PC-3 (cell line): ENCODE data around the gene UVSSA. TPM values are rescaled to one million over a fixed set of nuclear protein-coding genes. Genes with fewer than 3 reads are reported as not detected.

Experiments
- ATAC-seq: fragments of 200-7000 bp; cut with Tn5 transposase; 2 replicates; pipeline ENCODE4 v1.9.1; 2020; ENCODE audit warnings: mild to moderate bottlenecking, moderate library complexity
- BruUV-seq: library from RNA; stranded (reverse); fragments of 400-500 nt; replicated peaks from 2 replicates; lab custom pipeline; 2021; lab: Mats Ljungman, UMichigan
- CTCF ChIA-PET: fragments of 300-600 bp; sonication (Branson Sonifier 250); formaldehyde crosslinking; loops from one replicate; lab custom pipeline; 2022; ENCODE audit warnings: antibody characterized with exemption; lab: Charles Lee
- POLR2A ChIA-PET: fragments of 300-600 bp; sonication (Branson Sonifier 250); formaldehyde crosslinking; loops from one replicate; lab custom pipeline; 2022; ENCODE audit warnings: antibody characterized with exemption; ENCODE audit not compliant: unreplicated experiment; lab: Charles Lee
- DNase-seq: peaks from one replicate; pipeline ENCODE4 v3.0.0-alpha.2; 2015
- H2AFZ ChIP-seq: fragments of 300-600 bp; sonication (generic); 2 replicates; pipeline ENCODE4 v1.6.0; 2016; ENCODE audit warnings: antibody characterized with exemption, low read length
- H3F3A ChIP-seq: fragments of 300-600 bp; sonication (generic); one replicate; pipeline ENCODE4 v1.6.0; 2017; ENCODE audit warnings: antibody characterized with exemption, low read length, control low read depth, mild to moderate bottlenecking; ENCODE audit not compliant: unreplicated experiment
- H3K27ac ChIP-seq: fragments of 300-600 bp; sonication (generic); 2 replicates; pipeline ENCODE4 v1.5.1; 2016; ENCODE audit warnings: mild to moderate bottlenecking, low read length
- H3K27me3 ChIP-seq: fragments of 300-600 bp; sonication (generic); 2 replicates; pipeline ENCODE4 v1.6.1; 2016; ENCODE audit warnings: low read length, mixed read lengths
- H3K36me3 ChIP-seq: fragments of 300-600 bp; sonication (generic); 2 replicates; pipeline ENCODE4 v1.6.1; 2016; ENCODE audit warnings: low read depth, mixed run types, low read length, mixed read lengths
- H3K4me1 ChIP-seq: fragments of 300-600 bp; sonication (generic); 2 replicates; pipeline ENCODE4 v1.5.1; 2016; ENCODE audit warnings: low read length; ENCODE audit not compliant: insufficient read depth
- H3K4me2 ChIP-seq: fragments of 300-600 bp; sonication (generic); 2 replicates; pipeline ENCODE4 v1.6.0; 2016; ENCODE audit warnings: low read length
- H3K4me3 ChIP-seq: fragments of 300-600 bp; sonication (generic); 2 replicates; pipeline ENCODE4 v1.5.1; 2016; ENCODE audit warnings: mild to moderate bottlenecking, low read length, mixed read lengths
- H3K79me2 ChIP-seq: fragments of 300-600 bp; sonication (generic); 2 replicates; pipeline ENCODE4 v1.6.1; 2017; ENCODE audit warnings: low read length, mixed read lengths
- H3K9ac ChIP-seq: fragments of 300-600 bp; sonication (generic); 2 replicates; pipeline ENCODE4 v1.6.0; 2016; ENCODE audit warnings: mild to moderate bottlenecking, low read length
- H3K9me2 ChIP-seq: fragments of 300-600 bp; sonication (generic); replicated peaks from 2 replicates; pipeline ENCODE4 v1.6.1; 2016; ENCODE audit warnings: mixed run types, low read length, mixed read lengths
- H3K9me3 ChIP-seq: fragments of 300-600 bp; sonication (generic); 2 replicates; pipeline ENCODE4 v1.6.1; 2016; ENCODE audit warnings: low read length, mixed read lengths
- H4K20me1 ChIP-seq: fragments of 300-600 bp; sonication (generic); 2 replicates; pipeline ENCODE4 v1.6.1; 2016; ENCODE audit warnings: low read length, mixed read lengths
- EZH2 ChIP-seq: fragments of 300-600 bp; sonication (generic); IDR thresholded peaks from one replicate; pipeline ENCODE4 v1.6.1; 2017; ENCODE audit warnings: antibody characterized with exemption, mild to moderate bottlenecking, low read length; ENCODE audit not compliant: unreplicated experiment
- EZH2phosphoT487 ChIP-seq: fragments of 300-600 bp; sonication (generic); IDR thresholded peaks from 2 replicates; pipeline ENCODE4 v1.6.1; 2018; ENCODE audit warnings: mild to moderate bottlenecking, antibody characterized with exemption, low read length, borderline replicate concordance
- intact Hi-C: fragments of 100-400 bp; cut with micrococcal nuclease; formaldehyde crosslinking; loops from 2 replicates; pipeline ENCODE4 v1.9.0; 2023
- total RNA-seq: library from RNA; depleted of rRNA; stranded (reverse); fragments of >200 nt; gene quantifications from 2 replicates; pipeline ENCODE4 v1.2.3, GENCODE V29; 2014
- TF ChIP-seq, protein P1 (sequence below): fragments of 300-600 bp; sonication (generic); conservative IDR thresholded peaks from 2 replicates; pipeline ENCODE4 v1.5.1; 2017; ENCODE audit warnings: antibody characterized with exemption, low read depth, mild to moderate bottlenecking, low read length

The UVSSA gene
- total RNA-seq, 1 experiment from 2014 or later, result 6.2 TPM

DNA sequence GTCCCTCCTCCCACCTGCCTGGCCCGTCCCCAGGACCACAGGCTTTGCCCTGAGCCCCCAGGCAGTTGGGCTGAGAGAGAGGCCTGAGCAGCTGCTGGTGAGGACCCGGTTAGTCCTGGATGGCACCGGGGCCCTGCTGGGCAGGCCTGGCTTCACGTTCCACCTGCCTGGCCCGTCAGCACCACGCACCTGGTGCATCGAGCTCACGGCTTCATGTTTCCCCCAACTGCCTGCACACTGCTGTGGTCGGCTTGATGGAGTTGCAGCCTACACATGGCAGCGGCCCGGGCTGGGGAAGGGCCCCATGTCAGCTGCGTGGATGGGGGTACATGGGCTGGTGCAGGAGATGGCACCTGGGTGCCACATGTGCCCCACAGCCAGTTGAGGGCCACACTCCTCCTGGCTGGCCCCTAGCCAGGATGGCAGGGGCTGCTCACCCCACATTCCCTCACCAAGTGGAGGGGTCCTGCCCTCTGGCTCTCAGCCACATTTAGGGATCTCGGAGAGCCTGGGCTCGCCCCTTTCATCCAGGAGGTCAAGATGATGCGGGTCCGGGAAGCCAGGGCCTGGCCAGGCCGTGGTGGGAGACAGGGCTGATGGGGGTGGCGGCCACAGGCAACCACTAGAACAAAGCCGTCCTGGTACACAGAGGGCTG lies 30.7 kb downstream of the UVSSA start:
- CTCF ChIA-PET, result no interaction called here
- Histone ChIP-seq H3K4me1 (no peaks in the 10 kb centered on the region), H3K79me2 (no peaks in the 10 kb centered on the region), H3K27ac (no peak overlapping the region), H3K9ac (no peak overlapping the region), H3K4me2 (no peak overlapping the region), H2AFZ (no peak overlapping the region), H3K9me2 (no peaks in the 10 kb centered on the region), H3K9me3 (no peaks in the 10 kb centered on the region), H3F3A (no peaks in the 10 kb centered on the region), H3K4me3 (no peak overlapping the region), H3K27me3 (no peaks in the 10 kb centered on the region), H3K36me3 (no peaks in the 10 kb centered on the region), H4K20me1 (no peaks in the 10 kb centered on the region)
- ATAC-seq (no peak), DNase-seq (no peak)
- POLR2A ChIA-PET, result no interaction called here
- TF ChIP-seq, protein P1, sequence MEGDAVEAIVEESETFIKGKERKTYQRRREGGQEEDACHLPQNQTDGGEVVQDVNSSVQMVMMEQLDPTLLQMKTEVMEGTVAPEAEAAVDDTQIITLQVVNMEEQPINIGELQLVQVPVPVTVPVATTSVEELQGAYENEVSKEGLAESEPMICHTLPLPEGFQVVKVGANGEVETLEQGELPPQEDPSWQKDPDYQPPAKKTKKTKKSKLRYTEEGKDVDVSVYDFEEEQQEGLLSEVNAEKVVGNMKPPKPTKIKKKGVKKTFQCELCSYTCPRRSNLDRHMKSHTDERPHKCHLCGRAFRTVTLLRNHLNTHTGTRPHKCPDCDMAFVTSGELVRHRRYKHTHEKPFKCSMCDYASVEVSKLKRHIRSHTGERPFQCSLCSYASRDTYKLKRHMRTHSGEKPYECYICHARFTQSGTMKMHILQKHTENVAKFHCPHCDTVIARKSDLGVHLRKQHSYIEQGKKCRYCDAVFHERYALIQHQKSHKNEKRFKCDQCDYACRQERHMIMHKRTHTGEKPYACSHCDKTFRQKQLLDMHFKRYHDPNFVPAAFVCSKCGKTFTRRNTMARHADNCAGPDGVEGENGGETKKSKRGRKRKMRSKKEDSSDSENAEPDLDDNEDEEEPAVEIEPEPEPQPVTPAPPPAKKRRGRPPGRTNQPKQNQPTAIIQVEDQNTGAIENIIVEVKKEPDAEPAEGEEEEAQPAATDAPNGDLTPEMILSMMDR, result no peak
- TF ChIP-seq EZH2phosphoT487 (no peak), EZH2 (no peak)
- no TSS peak for BruUV-seq
- intact Hi-C loops, result no loop called here

DNA sequence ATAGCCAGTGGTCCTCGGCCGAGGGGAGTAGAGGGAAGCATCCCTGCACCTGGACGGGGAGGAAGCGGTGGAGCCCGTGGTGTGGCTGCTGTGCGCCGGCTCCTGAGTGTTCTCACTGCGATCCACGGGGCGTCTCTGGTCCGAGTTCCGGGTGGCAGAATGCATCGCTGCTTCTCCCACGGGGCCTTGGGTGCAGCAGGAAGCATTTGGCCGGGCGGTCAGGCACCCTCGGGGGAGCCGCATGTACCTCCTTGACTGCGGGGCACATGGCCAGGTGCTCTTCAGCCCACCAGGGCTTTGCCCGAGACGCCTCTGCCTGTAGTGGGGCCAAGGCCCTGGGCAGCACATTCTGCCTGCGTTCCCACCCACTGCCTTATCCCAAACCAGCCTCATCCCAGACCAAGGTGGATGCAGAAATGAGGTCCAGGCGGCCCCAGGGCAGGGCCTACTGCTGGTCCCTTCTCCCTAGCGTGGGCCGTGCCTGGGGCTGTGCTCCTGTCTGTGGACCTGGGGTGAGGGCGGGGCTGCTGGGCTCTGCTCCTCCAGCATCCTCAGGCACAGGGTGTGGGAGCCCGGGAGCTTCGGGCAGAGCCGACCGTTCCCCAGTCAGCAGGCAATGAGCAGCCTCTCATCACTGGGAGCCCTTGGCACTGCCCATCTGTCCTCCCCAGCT lies 31.7 kb downstream of the UVSSA start:
- TF ChIP-seq EZH2, result no peak
- H3K27me3 ChIP-seq, result no peaks in the 10 kb centered on the region
- H3F3A ChIP-seq, result no peaks in the 10 kb centered on the region
- no peak overlapping the region for H3K27ac ChIP-seq
- no peaks in the 10 kb centered on the region for H3K36me3 ChIP-seq
- H3K4me1 ChIP-seq, result no peaks in the 10 kb centered on the region
- H3K4me2 ChIP-seq, result no peak overlapping the region
- no peaks in the 10 kb centered on the region for H3K9me2 ChIP-seq
- ATAC-seq, result no peak
- no TSS peak for BruUV-seq
- H3K4me3 ChIP-seq, result no peak overlapping the region
- intact Hi-C loops, result no loop called here
- POLR2A ChIA-PET, result no interaction called here
- H3K9ac ChIP-seq, result no peak overlapping the region
- DNase-seq, result no peak
- no peaks in the 10 kb centered on the region for H3K9me3 ChIP-seq
- CTCF ChIA-PET, result no interaction called here
- no peak overlapping the region for H2AFZ ChIP-seq
- no peaks in the 10 kb centered on the region for H3K79me2 ChIP-seq
- no peaks in the 10 kb centered on the region for H4K20me1 ChIP-seq

DNA sequence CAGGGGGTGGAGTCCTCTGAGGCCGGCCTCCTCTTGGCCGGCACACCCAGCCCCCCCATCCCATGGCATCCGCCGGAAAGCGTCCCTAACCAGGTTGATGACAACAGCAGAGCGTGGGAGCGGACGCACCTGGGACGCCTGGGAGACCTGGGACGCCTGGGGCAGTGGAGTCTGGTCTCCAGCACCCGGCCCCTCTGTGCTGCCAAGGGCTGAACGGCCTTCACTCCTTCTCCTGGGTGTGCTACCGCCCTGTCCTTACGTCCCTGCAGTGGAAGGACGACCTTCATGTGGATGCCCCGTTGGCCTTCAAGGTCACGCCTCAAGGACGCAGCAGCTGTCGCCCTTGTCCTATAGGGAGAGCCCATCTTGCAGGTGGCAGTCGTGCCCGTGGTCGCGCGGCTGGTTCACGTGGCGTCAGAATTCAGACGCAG lies 32.4 kb downstream of the UVSSA start:
- H3K4me3 ChIP-seq, result no peak overlapping the region
- no peak overlapping the region for H3K9ac ChIP-seq
- DNase-seq (no peak), ATAC-seq (no peak)
- no peaks in the 10 kb centered on the region for H3K9me2 ChIP-seq
- no peaks in the 10 kb centered on the region for H3K27me3 ChIP-seq
- H3K4me1 ChIP-seq, result no peaks in the 10 kb centered on the region
- intact Hi-C loops, result no loop called here
- H3K9me3 ChIP-seq, result no peaks in the 10 kb centered on the region
- H3K79me2 ChIP-seq, result no peaks in the 10 kb centered on the region
- H2AFZ ChIP-seq, result no peak overlapping the region
- CTCF ChIA-PET, result no interaction called here
- H3K27ac ChIP-seq, result no peak overlapping the region
- no peaks in the 10 kb centered on the region for H3F3A ChIP-seq
- POLR2A ChIA-PET, result no interaction called here
- H3K4me2 ChIP-seq, result no peak overlapping the region
- BruUV-seq, result no TSS peak
- H3K36me3 ChIP-seq, result no peaks in the 10 kb centered on the region
- no peak for TF ChIP-seq EZH2
- TF ChIP-seq, protein P1, result no peak
- TF ChIP-seq EZH2phosphoT487, result no peak
- no peaks in the 10 kb centered on the region for H4K20me1 ChIP-seq
